ENCODE data around the gene KLF16.

Gene KLF16

DNA sequence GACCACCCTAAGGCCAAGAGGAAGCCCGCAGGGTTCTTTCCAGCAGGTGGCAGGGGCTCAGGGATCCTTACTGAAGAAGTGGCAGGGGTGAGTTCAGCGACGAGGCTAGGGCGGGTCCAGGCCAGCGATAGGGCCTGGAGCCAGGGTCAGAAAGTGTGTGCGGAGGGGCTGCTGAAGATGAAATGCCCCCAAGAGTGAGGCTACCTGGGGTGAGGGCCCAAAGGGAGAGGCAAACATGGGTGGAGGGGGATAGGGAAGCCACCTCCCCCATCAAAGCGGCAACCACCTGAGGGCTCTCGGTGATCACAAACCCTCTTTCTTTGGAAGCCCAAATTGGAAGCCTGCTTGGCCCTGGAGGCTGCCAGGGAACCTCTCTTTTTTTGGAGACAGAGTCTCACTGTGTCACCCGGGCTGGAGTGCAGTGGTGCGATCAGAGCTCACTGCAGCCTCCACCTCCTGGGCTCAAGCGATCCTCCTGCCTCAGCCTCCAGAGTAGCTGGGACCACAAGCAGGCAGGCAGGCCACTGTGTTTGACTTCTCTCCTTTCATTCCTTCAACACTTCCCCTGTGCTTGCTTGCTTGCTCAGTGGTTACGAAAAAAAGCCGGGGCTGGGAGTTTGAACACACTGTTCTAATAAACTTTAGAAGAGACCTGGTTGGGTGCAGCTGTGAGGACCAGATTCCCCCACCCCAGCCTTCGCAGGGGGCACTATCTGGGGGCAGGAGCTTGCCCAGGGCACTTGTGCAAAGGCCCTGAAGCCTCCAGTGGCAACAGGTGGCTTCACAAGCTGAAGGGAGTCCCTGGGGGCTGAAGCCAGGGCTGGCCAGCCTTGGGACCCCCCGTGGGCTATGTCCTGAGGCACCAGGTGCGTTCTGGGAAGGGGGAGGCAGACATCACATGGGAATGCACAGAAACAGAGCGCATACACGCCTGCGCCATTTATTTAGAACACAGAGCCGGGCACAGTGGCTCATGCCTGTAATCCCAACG lies 49.9 kb downstream of the KLF16 start:
- DNase-seq (ENCODE audit: low read depth in 2 of 2), result no peak
- TF ChIP-seq, protein P1, sequence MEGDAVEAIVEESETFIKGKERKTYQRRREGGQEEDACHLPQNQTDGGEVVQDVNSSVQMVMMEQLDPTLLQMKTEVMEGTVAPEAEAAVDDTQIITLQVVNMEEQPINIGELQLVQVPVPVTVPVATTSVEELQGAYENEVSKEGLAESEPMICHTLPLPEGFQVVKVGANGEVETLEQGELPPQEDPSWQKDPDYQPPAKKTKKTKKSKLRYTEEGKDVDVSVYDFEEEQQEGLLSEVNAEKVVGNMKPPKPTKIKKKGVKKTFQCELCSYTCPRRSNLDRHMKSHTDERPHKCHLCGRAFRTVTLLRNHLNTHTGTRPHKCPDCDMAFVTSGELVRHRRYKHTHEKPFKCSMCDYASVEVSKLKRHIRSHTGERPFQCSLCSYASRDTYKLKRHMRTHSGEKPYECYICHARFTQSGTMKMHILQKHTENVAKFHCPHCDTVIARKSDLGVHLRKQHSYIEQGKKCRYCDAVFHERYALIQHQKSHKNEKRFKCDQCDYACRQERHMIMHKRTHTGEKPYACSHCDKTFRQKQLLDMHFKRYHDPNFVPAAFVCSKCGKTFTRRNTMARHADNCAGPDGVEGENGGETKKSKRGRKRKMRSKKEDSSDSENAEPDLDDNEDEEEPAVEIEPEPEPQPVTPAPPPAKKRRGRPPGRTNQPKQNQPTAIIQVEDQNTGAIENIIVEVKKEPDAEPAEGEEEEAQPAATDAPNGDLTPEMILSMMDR (IDR thresholded peaks at IDR 0.05; ENCODE audit: low read depth, low read length), result no peak
- H3K4me3 ChIP-seq (replicated peaks in 1 of 2; ENCODE audit: low read depth in 2 of 2, low read length in 2 of 2), result peak overlapping the region; percentile 53 to 58

DNA sequence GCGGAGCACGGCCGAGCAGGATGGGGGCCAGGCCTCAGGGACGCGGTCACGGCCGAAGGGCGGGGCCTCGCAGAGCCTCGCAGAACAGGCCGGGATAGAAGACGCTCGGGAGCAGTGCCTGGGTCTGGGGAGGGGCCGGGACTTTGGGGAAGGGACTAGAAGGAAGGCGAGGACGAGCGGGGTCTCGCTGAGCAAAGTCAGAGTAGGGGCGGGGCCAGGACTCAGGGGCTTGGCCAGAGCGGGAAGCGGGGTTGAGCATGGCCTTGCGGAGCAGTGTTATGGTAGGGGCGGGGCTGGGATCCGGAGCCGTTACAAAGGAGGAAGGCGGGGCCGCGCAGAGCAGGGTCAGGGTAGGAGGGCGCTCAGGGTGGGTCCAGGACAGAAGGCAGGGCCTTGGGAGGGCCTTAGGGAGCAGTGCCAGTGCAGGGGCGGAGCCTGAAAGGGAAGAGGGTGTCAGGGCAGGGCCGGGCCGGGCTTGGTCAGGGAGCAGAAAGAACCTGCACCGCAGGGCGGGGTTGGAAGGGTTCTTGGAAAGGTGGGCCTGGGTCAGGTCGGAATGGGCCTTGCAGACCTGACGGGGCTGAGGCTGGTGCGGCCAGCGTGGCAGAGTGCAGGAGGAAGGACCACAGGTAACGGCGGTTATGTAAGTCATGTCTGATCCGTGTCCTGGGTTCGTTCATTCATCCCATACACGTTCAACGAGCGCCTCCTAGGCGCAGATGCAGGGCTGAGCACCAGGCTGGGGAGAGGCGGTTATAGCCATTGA lies 50.8 kb downstream of the KLF16 start:
- DNase-seq (ENCODE audit: low read depth in 2 of 2), result peak; percentile 93 to 96
- TF ChIP-seq, protein P1 (IDR thresholded peaks at IDR 0.05; ENCODE audit: low read depth, low read length), result peak; percentile 60
- peak overlapping the region; percentile 53 to 58 for H3K4me3 ChIP-seq (replicated peaks in 1 of 2; ENCODE audit: low read depth in 2 of 2, low read length in 2 of 2)

DNA sequence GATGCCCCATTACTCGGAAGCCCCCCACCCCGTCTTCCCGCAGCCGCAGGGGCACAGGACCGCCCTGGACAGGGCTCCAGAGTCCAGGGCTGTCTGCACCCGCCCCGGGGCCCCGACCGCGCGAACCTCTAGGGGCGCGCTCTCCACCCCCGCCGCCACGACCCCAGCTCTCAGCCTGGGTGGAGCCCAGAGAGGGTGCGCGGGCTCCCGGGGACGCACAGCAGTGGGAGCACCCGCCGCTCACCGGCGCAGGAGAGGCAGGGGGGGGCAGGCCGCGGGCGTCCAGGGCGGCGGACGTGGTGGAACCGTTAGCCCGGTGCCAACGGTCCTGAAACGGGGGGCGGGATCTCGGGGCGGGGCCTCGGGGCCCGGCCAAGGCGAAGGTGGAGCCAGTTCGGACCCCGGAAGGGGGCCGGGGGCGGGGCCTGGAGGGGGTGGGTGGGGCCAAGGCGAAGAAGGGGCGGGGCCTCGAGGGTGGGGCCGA lies 51.4 kb downstream of the KLF16 start, which contains the start of gene ATP8B3:
ATP8B3 (minus strand) TSS at position 335 of the 484 bp plus-strand sequence. CDS start 540 bp downstream, outside the sequence.
- no peak for DNase-seq (ENCODE audit: low read depth in 2 of 2)
- TF ChIP-seq, protein P1 (IDR thresholded peaks at IDR 0.05; ENCODE audit: low read depth, low read length), result no peak
- H3K4me3 ChIP-seq (replicated peaks in 1 of 2; ENCODE audit: low read depth in 2 of 2, low read length in 2 of 2), result peak within 1 kb of the TSS; percentile 53 to 59

DNA sequence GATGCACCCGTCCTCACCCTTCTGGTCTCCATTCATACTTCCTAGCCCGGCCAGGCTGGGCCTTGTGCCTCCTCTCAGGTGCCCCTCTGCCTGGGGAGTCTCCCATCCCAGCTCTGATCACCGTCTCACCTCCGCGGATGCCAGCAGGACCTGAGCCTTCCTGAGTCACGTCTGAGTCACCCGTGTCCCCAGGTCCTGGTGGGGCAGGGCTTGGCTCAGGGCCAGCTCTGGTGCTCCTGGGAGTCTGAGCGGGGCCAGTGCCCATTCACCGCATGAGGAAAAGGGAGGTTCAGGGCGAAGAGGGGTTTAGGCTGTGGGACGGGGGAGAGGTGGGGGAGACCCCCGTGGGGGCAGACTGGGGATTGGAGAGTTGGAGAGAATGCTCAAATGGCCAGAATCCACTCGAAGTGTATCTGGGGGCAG lies 51.9 kb downstream of the KLF16 start:
- DNase-seq (ENCODE audit: low read depth in 2 of 2), result peak; percentile 24 to 75
- H3K4me3 ChIP-seq (replicated peaks in 1 of 2; ENCODE audit: low read depth in 2 of 2, low read length in 2 of 2), result peak overlapping the region; percentile 42 to 59
- TF ChIP-seq, protein P1 (IDR thresholded peaks at IDR 0.05; ENCODE audit: low read depth, low read length), result no peak

DNA sequence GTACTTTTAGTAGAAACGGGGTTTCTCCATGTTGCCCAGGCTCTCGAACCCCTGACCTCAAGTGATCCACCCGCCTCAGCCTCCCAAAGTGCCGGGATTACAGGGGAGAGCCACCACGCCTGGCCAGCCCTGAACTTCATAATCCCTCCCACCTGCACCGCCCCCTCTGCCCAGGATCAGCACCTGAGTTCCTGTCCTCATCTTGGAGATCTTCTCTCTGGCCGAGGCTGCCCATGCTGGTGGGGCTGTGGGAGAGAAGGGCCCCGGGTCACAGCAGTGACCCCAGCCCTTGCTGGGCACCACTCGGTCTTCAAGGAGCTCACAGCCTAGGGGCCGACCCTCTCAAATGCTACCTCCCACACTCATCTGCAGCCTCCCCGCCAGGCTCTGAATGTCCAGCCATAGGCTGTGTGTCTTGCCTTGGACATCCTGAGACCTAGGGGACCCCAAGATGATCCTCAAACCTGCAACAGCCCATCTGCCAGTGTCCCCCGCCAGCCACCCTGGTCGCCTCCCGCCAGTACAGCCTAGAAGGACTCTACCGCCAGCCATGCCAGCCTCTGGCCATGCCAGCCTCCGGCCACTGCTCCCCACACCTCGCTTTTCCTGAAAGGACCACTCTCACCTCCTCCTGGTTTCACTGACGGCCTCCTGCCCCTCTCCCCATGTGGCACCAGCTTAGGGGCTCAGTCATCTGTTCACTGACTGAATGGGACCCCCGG lies 52.8 kb downstream of the KLF16 start:
- H3K4me3 ChIP-seq (replicated peaks in 1 of 2; ENCODE audit: low read depth in 2 of 2, low read length in 2 of 2), result no peak overlapping the region
- TF ChIP-seq, protein P1 (IDR thresholded peaks at IDR 0.05; ENCODE audit: low read depth, low read length), result no peak
- DNase-seq (ENCODE audit: low read depth in 2 of 2), result no peak

DNA sequence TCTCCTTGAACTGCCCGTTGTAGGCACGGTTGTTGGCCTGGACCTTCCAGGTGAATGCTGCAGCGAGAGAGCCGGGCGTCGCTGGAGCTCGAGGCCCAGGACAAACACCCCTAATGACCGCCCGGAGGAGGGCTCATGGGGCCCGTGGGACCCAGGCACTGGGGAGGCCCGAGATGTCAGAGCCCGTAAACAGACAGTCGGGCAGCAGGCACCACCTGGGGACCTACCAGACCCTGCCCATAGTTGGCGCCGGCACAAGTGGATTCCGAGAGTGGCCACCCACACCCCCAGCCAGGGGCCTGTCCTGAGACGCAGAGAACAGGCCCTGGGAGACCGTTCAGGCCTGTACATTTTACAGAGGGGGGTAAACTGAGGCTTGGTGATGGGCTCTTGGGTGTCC lies 53.7 kb downstream of the KLF16 start:
- TF ChIP-seq, protein P1 (IDR thresholded peaks at IDR 0.05; ENCODE audit: low read depth, low read length), result no peak
- no peak for DNase-seq (ENCODE audit: low read depth in 2 of 2)
- no peak overlapping the region for H3K4me3 ChIP-seq (replicated peaks in 1 of 2; ENCODE audit: low read depth in 2 of 2, low read length in 2 of 2)

Data from cardiac fibroblast (primary cell).